GM10266 (cell line): Measurements from ENCODE around the gene C20orf173.
A peak's percentile ranks its signal among the peaks of the same experiment; 100 is the strongest.

Experiments
- DNase-seq: peaks from one replicate; pipeline ENCODE4 v3.0.0; 2012; ENCODE audit errors: extremely low spot score
- TF ChIP-seq, protein P1 (sequence below): IDR thresholded peaks from 2 replicates; pipeline ENCODE4 v1.5.1; 2012; ENCODE audit warnings: mild to moderate bottlenecking, low read depth; ENCODE audit not compliant: control insufficient read depth, insufficient read depth; ENCODE audit errors: missing control alignments

Gene C20orf173

DNA sequence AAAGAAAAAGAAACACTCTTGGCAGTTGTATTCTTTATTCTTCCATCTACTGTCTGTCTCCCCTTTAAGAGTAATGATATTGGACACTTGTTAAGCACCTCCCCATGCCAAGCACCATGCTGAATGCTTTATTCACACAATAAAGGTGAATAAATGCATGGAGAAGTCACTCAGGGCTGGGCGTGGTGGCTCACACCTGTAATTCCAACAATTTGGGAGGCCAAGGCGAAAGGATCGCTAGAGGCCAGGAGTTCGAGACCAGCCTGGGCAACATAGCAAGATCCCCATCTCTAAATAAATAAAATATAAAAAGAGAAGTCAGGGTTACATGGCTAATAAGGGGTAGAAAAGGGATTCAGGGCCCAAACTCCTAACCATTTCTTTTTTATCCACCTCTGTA, 42.0 kb downstream of the C20orf173 start:
- no peak for DNase-seq

DNA sequence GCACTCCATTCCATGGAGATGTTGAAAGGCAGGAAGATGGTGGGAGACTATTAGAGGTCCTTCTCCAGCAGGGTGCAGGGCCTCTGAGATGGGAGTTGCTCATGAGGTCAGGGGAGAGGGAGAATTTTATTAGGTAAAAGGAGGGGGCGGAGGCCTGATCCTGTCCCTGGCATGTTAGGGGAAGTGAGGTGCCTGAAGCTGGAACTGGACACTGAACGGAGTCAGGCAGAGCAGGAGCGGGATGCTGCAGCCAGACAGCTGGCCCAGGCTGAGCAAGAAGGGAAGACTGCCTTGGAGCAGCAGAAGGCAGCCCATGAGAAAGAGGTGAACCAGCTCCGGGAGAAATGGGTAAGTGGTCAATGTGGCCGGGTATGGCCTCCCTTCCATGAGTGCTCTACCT, 49.7 kb downstream of the C20orf173 start:
- no peak for DNase-seq
- TF ChIP-seq, protein P1, sequence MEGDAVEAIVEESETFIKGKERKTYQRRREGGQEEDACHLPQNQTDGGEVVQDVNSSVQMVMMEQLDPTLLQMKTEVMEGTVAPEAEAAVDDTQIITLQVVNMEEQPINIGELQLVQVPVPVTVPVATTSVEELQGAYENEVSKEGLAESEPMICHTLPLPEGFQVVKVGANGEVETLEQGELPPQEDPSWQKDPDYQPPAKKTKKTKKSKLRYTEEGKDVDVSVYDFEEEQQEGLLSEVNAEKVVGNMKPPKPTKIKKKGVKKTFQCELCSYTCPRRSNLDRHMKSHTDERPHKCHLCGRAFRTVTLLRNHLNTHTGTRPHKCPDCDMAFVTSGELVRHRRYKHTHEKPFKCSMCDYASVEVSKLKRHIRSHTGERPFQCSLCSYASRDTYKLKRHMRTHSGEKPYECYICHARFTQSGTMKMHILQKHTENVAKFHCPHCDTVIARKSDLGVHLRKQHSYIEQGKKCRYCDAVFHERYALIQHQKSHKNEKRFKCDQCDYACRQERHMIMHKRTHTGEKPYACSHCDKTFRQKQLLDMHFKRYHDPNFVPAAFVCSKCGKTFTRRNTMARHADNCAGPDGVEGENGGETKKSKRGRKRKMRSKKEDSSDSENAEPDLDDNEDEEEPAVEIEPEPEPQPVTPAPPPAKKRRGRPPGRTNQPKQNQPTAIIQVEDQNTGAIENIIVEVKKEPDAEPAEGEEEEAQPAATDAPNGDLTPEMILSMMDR = no peak

More for the DNA sequence above, 42.0 kb downstream of the C20orf173 start:
- TF ChIP-seq, protein P1 = no peak

DNA sequence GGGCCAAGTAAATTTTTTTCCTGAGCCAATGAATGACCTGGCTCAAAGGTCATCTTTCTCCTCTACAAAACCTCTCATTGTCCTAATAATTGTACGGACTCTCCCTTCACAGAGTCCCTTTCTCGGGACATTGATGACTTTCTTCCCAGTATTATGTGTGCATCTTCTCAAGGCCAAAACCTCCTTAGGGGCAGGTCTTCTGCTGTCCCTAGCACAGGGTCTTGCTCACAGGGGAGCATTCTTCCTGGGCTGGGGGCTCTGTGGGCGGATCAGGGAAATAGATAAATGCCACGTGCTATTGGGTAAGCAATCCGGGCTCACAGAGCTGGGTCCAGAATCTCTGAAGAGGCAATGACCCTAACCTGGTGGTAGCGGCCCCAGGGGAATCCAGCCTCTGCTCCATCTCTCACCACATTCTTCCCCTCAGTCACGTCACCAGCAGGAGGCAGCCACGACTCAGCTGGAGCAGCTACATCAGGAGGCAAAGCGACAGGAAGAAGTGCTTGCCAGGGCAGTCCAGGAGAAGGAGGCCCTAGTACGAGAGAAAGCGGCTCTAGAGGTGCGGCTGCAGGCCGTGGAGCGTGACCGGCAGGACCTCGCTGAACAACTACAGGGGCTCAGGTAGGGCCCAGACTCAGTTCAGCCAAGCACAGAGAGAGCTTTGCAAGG, 50.5 kb downstream of the C20orf173 start:
- TF ChIP-seq, protein P1 = peak; percentile 4
- DNase-seq = no peak
